Lung (tissue), 12 donors: Measurements from ENCODE around the gene RNPEPL1. TPM values are rescaled to one million over a fixed set of nuclear protein-coding genes. Genes with fewer than 3 reads are reported as not detected.
A peak's percentile ranks its signal among the peaks of the same experiment; 100 is the strongest.

Source experiments
- ATAC-seq: fragments of 200-7000 bp; cut with Tn5 transposase; one replicate; pipeline ENCODE4 v1.9.1; 2020; ENCODE audit warnings: moderate number of reproducible peaks; ENCODE audit not compliant: insufficient read depth, low FRiP score
- DNase-seq, 3 donors: peaks; one replicate each; pipeline ENCODE4 v3.0.0-alpha.2; 2013 to 2017
- H3K27ac ChIP-seq, 2 donors: one replicate each; pipeline ENCODE4 v1.5.1; 2013; ENCODE audit warnings: mild to moderate bottlenecking in 2 of 2, moderate library complexity in 2 of 2, control low read depth in 1 of 2, inconsistent platforms in 1 of 2, low read depth in 1 of 2, low read length in 1 of 2
- H3K27me3 ChIP-seq, 3 donors: one replicate each; pipeline ENCODE4 v1.5.1; 2013; ENCODE audit warnings: low read length in 2 of 3; ENCODE audit not compliant: control insufficient read depth in 3 of 3, insufficient read depth in 3 of 3
- H3K36me3 ChIP-seq, 4 donors: one replicate each; pipeline ENCODE4 v1.5.1; 2013; ENCODE audit warnings: low read length in 4 of 4, mild to moderate bottlenecking in 1 of 4, moderate library complexity in 1 of 4; ENCODE audit not compliant: control insufficient read depth in 4 of 4, insufficient read depth in 4 of 4
- H3K4me1 ChIP-seq, 5 donors: one replicate each; pipeline ENCODE4 v1.5.1; 2013; ENCODE audit warnings: low read length in 5 of 5, mild to moderate bottlenecking in 2 of 5, moderate library complexity in 1 of 5; ENCODE audit not compliant: control insufficient read depth in 5 of 5, insufficient read depth in 5 of 5
- H3K4me3 ChIP-seq: one replicate; pipeline ENCODE4 v1.5.1; 2013; ENCODE audit warnings: mild to moderate bottlenecking, control low read depth, moderate library complexity
- H3K9ac ChIP-seq, 2 donors: one replicate each; pipeline ENCODE4 v1.5.1; 2013; ENCODE audit warnings: low read length in 2 of 2, control low read depth in 1 of 2; ENCODE audit not compliant: insufficient read depth in 1 of 2
- H3K9me3 ChIP-seq, 4 donors: one replicate each; pipeline ENCODE4 v1.5.1; 2013; ENCODE audit warnings: low read length in 3 of 4, mild to moderate bottlenecking in 1 of 4, moderate library complexity in 1 of 4; ENCODE audit not compliant: control insufficient read depth in 4 of 4, insufficient read depth in 3 of 4
- WGBS, 2 donors: extraction: QIAGEN DNeasy Blood & Tissue Kit; methylation state at CpG; one replicate each; pipeline ENCODE4 v1.1.7; 2013; 5-methylcytosine and 5-hydroxymethylcytosine counted together
- polyA plus RNA-seq, 2 donors: library from polyadenylated mRNA; stranded (reverse); fragments of 200-250 nt; gene quantifications; one replicate each; pipeline ENCODE4 v1.2.1, GENCODE V29; 2013
- total RNA-seq, 2 donors: library from RNA; depleted of rRNA in 1 of 2; stranded (reverse); fragments of >200 nt in 1 of 2; gene quantifications; one replicate each; pipeline ENCODE4 v1.2.1, GENCODE V29; 2014 to 2021
- TF ChIP-seq, protein P1 (sequence below): IDR thresholded peaks from 2 replicates; pipeline ENCODE4 v1.5.1; 2012; ENCODE audit warnings: mild to moderate bottlenecking; ENCODE audit errors: control extremely low read depth, extremely low read depth
- donor health status: control.
- donor health status: control.
- donor health status: Bipolar disorder and iron deficiency.
- donor health status: healthy.
- donor health status: DM: yes; HTN: yes; CAD: no.

RNPEPL1 gene
- total and polyA plus RNA-seq, 4 donors, result 24.5 to 235 (median 88.2) TPM

DNA sequence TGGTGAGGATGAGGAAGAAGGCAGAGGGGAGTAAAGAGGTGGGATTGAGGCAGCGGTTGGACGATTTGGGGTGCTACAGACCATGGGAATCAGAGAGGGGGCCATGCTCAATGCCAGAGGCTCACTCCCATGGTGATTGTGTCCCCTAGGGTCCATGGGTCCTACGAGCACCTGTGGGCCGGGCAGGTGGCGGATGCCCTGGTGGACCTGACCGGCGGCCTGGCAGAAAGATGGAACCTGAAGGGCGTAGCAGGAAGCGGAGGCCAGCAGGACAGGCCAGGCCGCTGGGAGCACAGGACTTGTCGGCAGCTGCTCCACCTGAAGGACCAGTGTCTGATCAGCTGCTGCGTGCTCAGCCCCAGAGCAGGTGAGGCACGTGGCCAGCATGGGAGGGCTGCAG lies 23.5 kb downstream of the RNPEPL1 start:
- no peak overlapping the region for H3K4me3 ChIP-seq
- H3K4me1 ChIP-seq, result peaks cover 0 to 30% (median 7%) of the 10 kb centered on the region in 5 donors
- no peak for ATAC-seq
- no peaks in the 10 kb centered on the region for H3K9me3 ChIP-seq
- WGBS, 2 donors, result 95 to 97% methylated on average over 13 of the region's 13 CpGs
- peaks cover 0 to 53% (median 4%) of the 10 kb centered on the region in 4 donors for H3K36me3 ChIP-seq
- TF ChIP-seq, protein P1, sequence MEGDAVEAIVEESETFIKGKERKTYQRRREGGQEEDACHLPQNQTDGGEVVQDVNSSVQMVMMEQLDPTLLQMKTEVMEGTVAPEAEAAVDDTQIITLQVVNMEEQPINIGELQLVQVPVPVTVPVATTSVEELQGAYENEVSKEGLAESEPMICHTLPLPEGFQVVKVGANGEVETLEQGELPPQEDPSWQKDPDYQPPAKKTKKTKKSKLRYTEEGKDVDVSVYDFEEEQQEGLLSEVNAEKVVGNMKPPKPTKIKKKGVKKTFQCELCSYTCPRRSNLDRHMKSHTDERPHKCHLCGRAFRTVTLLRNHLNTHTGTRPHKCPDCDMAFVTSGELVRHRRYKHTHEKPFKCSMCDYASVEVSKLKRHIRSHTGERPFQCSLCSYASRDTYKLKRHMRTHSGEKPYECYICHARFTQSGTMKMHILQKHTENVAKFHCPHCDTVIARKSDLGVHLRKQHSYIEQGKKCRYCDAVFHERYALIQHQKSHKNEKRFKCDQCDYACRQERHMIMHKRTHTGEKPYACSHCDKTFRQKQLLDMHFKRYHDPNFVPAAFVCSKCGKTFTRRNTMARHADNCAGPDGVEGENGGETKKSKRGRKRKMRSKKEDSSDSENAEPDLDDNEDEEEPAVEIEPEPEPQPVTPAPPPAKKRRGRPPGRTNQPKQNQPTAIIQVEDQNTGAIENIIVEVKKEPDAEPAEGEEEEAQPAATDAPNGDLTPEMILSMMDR, result no peak
- no peak overlapping the region for H3K9ac ChIP-seq
- H3K27ac ChIP-seq, result no peak overlapping the region
- DNase-seq, result no peak
- no peaks in the 10 kb centered on the region for H3K27me3 ChIP-seq

DNA sequence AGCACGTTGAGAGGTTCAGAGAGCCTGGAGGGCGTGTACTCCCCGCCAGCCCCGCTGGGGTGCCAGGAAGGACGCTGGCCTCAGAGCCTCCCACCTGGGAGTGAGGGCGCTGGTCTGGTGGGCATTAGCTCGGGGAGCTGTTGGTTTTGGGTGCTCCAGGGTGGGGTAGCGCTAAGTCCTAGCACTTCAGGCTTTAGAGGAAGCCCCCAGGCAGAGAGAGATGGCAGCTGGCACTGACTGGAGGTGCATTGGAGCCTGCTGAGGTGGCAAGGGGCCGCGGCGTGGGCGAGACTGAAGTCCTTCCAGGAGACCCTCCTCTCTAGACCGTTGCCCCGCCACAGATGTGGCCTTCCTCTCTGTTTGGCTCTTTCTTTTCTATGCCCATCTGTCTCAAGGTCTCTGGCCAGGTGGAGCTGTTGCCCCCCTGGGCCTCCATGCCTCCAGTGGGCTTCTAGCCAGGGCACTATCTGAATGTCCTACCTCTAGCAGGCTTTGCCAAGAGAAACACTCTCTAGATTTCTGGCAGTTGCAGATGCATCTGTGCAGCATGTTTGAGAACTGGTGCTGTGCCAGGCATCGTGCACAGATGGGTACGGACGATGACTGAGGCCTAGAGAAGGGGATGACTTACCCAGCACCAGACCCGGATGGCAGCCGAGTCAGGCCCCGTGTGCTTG lies 24.9 kb downstream of the RNPEPL1 start:
- 94 to 95% methylated on average over 20 of the region's 20 CpGs for WGBS, 2 donors
- Histone ChIP-seq H3K36me3 (peaks cover 0 to 64% (median 4%) of the 10 kb centered on the region in 4 donors), H3K9me3 (no peaks in the 10 kb centered on the region), H3K27ac (no peak overlapping the region), H3K4me3 (no peak overlapping the region), H3K9ac (no peak overlapping the region), H3K27me3 (no peaks in the 10 kb centered on the region), H3K4me1 (peaks cover 0 to 19% (median 0%) of the 10 kb centered on the region in 5 donors)
- ATAC-seq, result no peak
- TF ChIP-seq, protein P1, result no peak
- DNase-seq, result no peak

DNA sequence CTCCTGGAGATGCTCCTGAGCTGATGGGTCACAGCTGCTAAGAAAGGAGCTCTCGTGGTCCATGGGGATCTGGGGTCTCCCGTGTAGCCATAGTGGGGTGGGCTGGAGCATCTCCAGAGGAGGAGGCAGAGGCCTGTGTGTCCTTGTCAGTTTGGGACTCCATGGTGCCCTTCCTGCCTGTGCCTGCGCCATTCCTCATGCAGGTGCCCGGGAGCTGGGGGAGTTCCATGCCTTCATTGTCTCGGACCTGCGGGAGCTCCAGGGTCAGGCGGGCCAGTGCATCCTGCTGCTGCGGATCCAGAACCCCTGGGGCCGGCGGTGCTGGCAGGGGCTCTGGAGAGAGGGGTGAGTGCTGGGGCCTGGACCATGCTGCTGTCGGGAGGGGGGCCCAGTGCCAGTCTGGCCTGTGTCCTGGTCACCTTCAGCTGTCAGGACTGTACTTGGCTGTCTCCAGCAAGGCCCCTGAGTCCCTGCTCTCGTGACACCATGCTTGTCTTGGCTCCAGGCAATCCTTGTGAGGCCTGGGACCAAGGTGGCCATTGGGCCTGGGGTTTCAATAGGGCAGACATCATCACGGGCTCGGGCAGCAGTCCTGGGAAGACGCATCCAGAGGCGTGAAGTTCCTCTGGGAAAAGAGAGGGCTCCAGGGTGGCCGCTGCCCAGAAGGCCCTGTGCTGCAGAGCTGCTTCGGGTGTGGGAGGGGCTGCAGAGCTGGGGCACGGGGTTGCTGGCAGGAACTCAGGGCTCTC lies 25.6 kb downstream of the RNPEPL1 start:
- H3K27ac ChIP-seq, result no peak overlapping the region
- H3K9me3 ChIP-seq, result no peaks in the 10 kb centered on the region
- peak in 1 of 3 donors; percentile 58 for DNase-seq
- peaks cover 0 to 16% (median 0%) of the 10 kb centered on the region in 5 donors for H3K4me1 ChIP-seq
- H3K4me3 ChIP-seq, result no peak overlapping the region
- peaks cover 0 to 70% (median 4%) of the 10 kb centered on the region in 4 donors for H3K36me3 ChIP-seq
- 92 to 96% methylated on average over 17 to 19 of the region's 19 CpGs for WGBS, 2 donors
- H3K9ac ChIP-seq, result no peak overlapping the region
- H3K27me3 ChIP-seq, result no peaks in the 10 kb centered on the region
- no peak for ATAC-seq
- TF ChIP-seq, protein P1, result no peak
